Measurements from ENCODE around the gene PSPC1.
"Not testable (repeated sequence)": the region's sequence is repeated elsewhere in the genome, so short reads cannot be mapped to it uniquely, and the experiment has no call there.

The PSPC1 gene

GRCh38 chr13:19695428-19695827 lies 87.3 kb downstream of the PSPC1 start:
- Histone ChIP-seq H3K27me3 (no peaks in the 10 kb centered on the region), H3K9me3 (replicated peaks in 1 of 11) (no peaks in the 10 kb centered on the region), H3K36me3 (peaks cover 33 to 96% (median 54%) of the 10 kb centered on the region in 11 experiments; a peak in 21 of 22 replicates), H3K4me1 (no peaks in the 10 kb centered on the region), H4K20me1 (peaks cover 0 to 27% (median 4%) of the 10 kb centered on the region in 11 experiments; a peak in 8 of 22 replicates), H3K4me2 (no peak overlapping the region), H3K4me3 (no peak overlapping the region), H3K9ac (no peak overlapping the region), H3K27ac (no peak overlapping the region)
- no peak for TF ChIP-seq Cebpa-rat (IDR thresholded peaks at IDR 0.05)

- H3K9ac ChIP-seq; H3K27ac ChIP-seq; H3K4me1 ChIP-seq; H3K4me2 ChIP-seq; H3K9me3 ChIP-seq (replicated peaks in 1 of 11); H3K4me3 ChIP-seq; H3K27me3 ChIP-seq: not testable (repeated sequence)
- H3K36me3 ChIP-seq, result peaks cover 42 to 99% (median 70%) of the 10 kb centered on the region in 11 experiments; a peak in 21 of 22 replicates
- H4K20me1 ChIP-seq, result peaks cover 0 to 35% (median 6%) of the 10 kb centered on the region in 11 experiments; a peak in 10 of 22 replicates
These were observed 91.3 kb downstream of the PSPC1 start for GRCh38 chr13:19691447-19691846.

- Histone ChIP-seq H4K20me1 (peaks cover 0 to 51% (median 20%) of the 10 kb centered on the region in 11 experiments; a peak in 16 of 22 replicates), H3K27ac (no peak overlapping the region), H3K36me3 (peaks cover 20 to 67% (median 39%) of the 10 kb centered on the region in 11 experiments; a peak in 19 of 22 replicates), H3K4me2 (no peak overlapping the region), H3K9me3 (replicated peaks in 1 of 11) (no peaks in the 10 kb centered on the region), H3K4me3 (no peak overlapping the region), H3K27me3 (no peaks in the 10 kb centered on the region), H3K9ac (no peak overlapping the region), H3K4me1 (peaks cover 0 to 6% (median 0%) of the 10 kb centered on the region in 10 experiments; a peak in 1 of 20 replicates)
- TF ChIP-seq Cebpa-rat (IDR thresholded peaks at IDR 0.05), result no peak
These were observed 97.3 kb downstream of the PSPC1 start for GRCh38 chr13:19685437-19685836.

- Histone ChIP-seq H3K4me3 (no peak overlapping the region), H3K36me3 (peaks cover 16 to 63% (median 36%) of the 10 kb centered on the region in 11 experiments; a peak in 19 of 22 replicates), H4K20me1 (peaks cover 0 to 47% (median 21%) of the 10 kb centered on the region in 11 experiments; a peak in 16 of 22 replicates), H3K4me1 (peaks cover 0 to 6% (median 0%) of the 10 kb centered on the region in 10 experiments; a peak in 1 of 20 replicates), H3K27me3 (no peaks in the 10 kb centered on the region), H3K27ac (no peak overlapping the region), H3K4me2 (no peak overlapping the region), H3K9me3 (replicated peaks in 1 of 11) (no peaks in the 10 kb centered on the region), H3K9ac (no peak overlapping the region)
- TF ChIP-seq Cebpa-rat (IDR thresholded peaks at IDR 0.05), result no peak
These were observed 97.7 kb downstream of the PSPC1 start for GRCh38 chr13:19685034-19685433.

- Histone ChIP-seq H3K9me3 (replicated peaks in 1 of 11) (no peaks in the 10 kb centered on the region), H3K9ac (no peak overlapping the region), H4K20me1 (peaks cover 0 to 41% (median 25%) of the 10 kb centered on the region in 11 experiments; a peak in 15 of 22 replicates), H3K36me3 (peaks cover 32 to 64% (median 42%) of the 10 kb centered on the region in 11 experiments), H3K27ac (no peak overlapping the region), H3K4me1 (peaks cover 3 to 21% (median 8%) of the 10 kb centered on the region in 10 experiments; a peak in 12 of 20 replicates), H3K4me3 (no peak overlapping the region), H3K4me2 (no peak overlapping the region), H3K27me3 (no peaks in the 10 kb centered on the region)
- no peak for TF ChIP-seq Cebpa-rat (IDR thresholded peaks at IDR 0.05)
These were observed 101.2 kb downstream of the PSPC1 start for GRCh38 chr13:19681517-19681916.

GRCh38 chr13:19680751-19681150 lies 102.0 kb downstream of the PSPC1 start:
- Histone ChIP-seq H3K4me1 (peaks cover 3 to 21% (median 8%) of the 10 kb centered on the region in 10 experiments; a peak in 12 of 20 replicates), H3K36me3 (peaks cover 39 to 66% (median 50%) of the 10 kb centered on the region in 11 experiments), H3K4me3 (no peak overlapping the region), H3K4me2 (no peak overlapping the region), H3K9ac (no peak overlapping the region), H3K27ac (no peak overlapping the region), H3K27me3 (no peaks in the 10 kb centered on the region), H4K20me1 (peaks cover 0 to 35% (median 20%) of the 10 kb centered on the region in 11 experiments; a peak in 15 of 22 replicates), H3K9me3 (replicated peaks in 1 of 11) (no peaks in the 10 kb centered on the region)
- no peak for TF ChIP-seq Cebpa-rat (IDR thresholded peaks at IDR 0.05)

- Histone ChIP-seq H3K27me3 (no peaks in the 10 kb centered on the region), H3K4me2 (no peak overlapping the region), H3K4me3 (no peak overlapping the region), H3K9ac (no peak overlapping the region), H3K27ac (no peak overlapping the region), H3K36me3 (peaks cover 72 to 94% (median 83%) of the 10 kb centered on the region in 11 experiments), H3K9me3 (replicated peaks in 1 of 11) (no peaks in the 10 kb centered on the region), H3K4me1 (peaks cover 0 to 21% (median 8%) of the 10 kb centered on the region in 10 experiments; a peak in 11 of 20 replicates), H4K20me1 (peaks cover 0 to 38% (median 16%) of the 10 kb centered on the region in 11 experiments; a peak in 12 of 22 replicates)
- TF ChIP-seq Cebpa-rat (IDR thresholded peaks at IDR 0.05), result no peak
These were observed 106.6 kb downstream of the PSPC1 start for GRCh38 chr13:19676168-19676567.

GRCh38 chr13:19674898-19675297 lies 107.8 kb downstream of the PSPC1 start:
- Histone ChIP-seq H4K20me1 (peaks cover 0 to 37% (median 17%) of the 10 kb centered on the region in 11 experiments; a peak in 16 of 22 replicates), H3K4me1 (peaks cover 10 to 21% (median 13%) of the 10 kb centered on the region in 10 experiments; a peak in 16 of 20 replicates), H3K9me3 (replicated peaks in 1 of 11) (no peaks in the 10 kb centered on the region), H3K4me3 (no peak overlapping the region), H3K9ac (no peak overlapping the region), H3K27me3 (no peaks in the 10 kb centered on the region), H3K4me2 (no peak overlapping the region), H3K36me3 (peaks cover 84 to 98% (median 96%) of the 10 kb centered on the region in 11 experiments), H3K27ac (no peak overlapping the region)
- TF ChIP-seq Cebpa-rat (IDR thresholded peaks at IDR 0.05), result no peak

- H3K9ac ChIP-seq, result no peak overlapping the region
These were observed 109.0 kb downstream of the PSPC1 start for GRCh38 chr13:19673473-19674430.

More at GRCh38 chr13:19673473-19674430, 109.0 kb downstream of the PSPC1 start:
- Histone ChIP-seq H3K27me3 (no peaks in the 10 kb centered on the region), H4K20me1 (peaks cover 0 to 39% (median 20%) of the 10 kb centered on the region in 11 experiments; a peak in 16 of 22 replicates), H3K4me3 (no peak overlapping the region), H3K36me3 (peaks cover 88 to 99% (median 98%) of the 10 kb centered on the region in 11 experiments), H3K27ac (no peak overlapping the region), H3K9me3 (replicated peaks in 1 of 11) (no peaks in the 10 kb centered on the region), H3K4me2 (no peak overlapping the region), H3K4me1 (peaks cover 5 to 20% (median 14%) of the 10 kb centered on the region in 10 experiments; a peak in 16 of 20 replicates)
- TF ChIP-seq Cebpa-rat (IDR thresholded peaks at IDR 0.05), result no peak

Data from BLaER1 treated with 17β-estradiol and CSF1 and Interleukin-3, amounts not matched to agents 10 nM and 100 nM (cell line).